Adrenal gland (tissue), 5 donors: Measurements from ENCODE around the gene CHRM5.
"Not testable (repeated sequence)": the region's sequence is repeated elsewhere in the genome, so short reads cannot be mapped to it uniquely, and the experiment has no call there.

ENCODE experiments used
- CTCF ChIP-seq, 6 experiments: fragments of 450-650 bp in 4 of 6; fragments of 200-600 bp in 2 of 6; sonication (generic) in 1 of 6; IDR thresholded peaks; 1 replicate in 5 of 6; 2 replicates in 1 of 6; pipeline versions ENCODE4 v1.5.1 to v1.8.0; 2016 to 2021; ENCODE audit warnings: antibody characterized with exemption in 6 of 6, mild to moderate bottlenecking in 2 of 6, moderate library complexity in 1 of 6
- POLR2A ChIP-seq, 2 donors: fragments of 450-650 bp; IDR thresholded peaks; one replicate each; pipeline ENCODE4 v1.6.1; 2017; ENCODE audit warnings: antibody characterized with exemption in 2 of 2, mild to moderate bottlenecking in 2 of 2, moderate library complexity in 1 of 2
- donor health status: DM: no; HTN: no; CAD: no.

- not testable (repeated sequence) for TF ChIP-seq CTCF, POLR2A (IDR thresholded peaks at IDR 0.05)
These were observed 50.4 kb downstream of the CHRM5 start for GRCh38 chr15:34018738-34019137.
